Fibroblast of lung (primary cell): ENCODE measurements around the gene CCDC127.

Experiments used
- EZH2 ChIP-seq: IDR thresholded peaks from 2 replicates; pipeline ENCODE4 v1.5.1; 2012; ENCODE audit warnings: low read length, control low read depth, mild to moderate bottlenecking; ENCODE audit errors: missing control alignments
- TF ChIP-seq, protein P1 (sequence below), 2 donors: IDR thresholded peaks in 1 of 2; conservative IDR thresholded peaks in 1 of 2; 1 replicate in 1 of 2; 2 replicates in 1 of 2; pipeline ENCODE4 v1.5.1; 2011 to 2012; ENCODE audit warnings: low read length in 2 of 2, control low read depth in 1 of 2, inconsistent platforms in 1 of 2, low read depth in 1 of 2, mild to moderate bottlenecking in 1 of 2

DNA sequence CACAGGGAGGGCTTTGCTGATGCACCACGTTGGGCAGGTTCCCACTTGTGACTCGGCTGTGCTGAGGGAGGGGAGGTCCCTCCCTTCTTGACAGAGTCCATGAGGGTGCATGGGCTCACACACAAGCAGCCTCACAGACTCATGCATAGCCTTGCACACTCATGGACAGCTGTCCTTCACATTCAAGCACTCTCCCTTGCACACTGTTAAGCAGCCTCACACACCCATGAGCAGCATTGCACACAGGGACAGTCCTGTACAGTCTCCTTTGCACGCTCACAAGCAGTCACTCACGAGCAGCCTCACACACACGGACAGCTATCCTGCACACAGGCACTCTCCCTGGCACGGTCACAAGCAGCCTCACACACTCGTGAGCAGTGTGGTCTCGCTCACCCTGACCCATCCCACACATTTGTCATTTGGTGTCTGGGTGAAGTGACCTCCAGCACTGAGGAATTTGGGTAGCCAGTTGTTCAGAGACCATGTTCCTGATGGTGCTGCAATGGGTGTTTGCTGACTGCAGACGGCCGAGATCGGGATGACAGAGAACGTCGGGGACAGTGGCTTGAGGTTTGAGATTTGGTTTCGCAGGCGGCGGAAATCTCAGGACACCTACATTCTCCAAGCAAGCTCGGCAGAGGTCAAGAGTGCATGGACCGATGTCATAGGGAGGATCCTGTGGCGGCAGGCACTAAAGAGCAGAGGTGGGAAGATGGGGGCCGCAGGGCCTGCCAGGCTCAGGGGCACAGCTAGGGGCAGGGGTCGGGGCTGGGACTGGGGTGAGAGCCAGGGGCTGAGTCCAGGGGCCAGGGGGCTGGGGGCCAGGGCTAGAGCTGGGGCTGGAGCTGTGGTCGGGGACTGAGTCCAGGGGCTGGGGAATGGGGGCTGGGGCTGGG, 44.3 kb downstream of the CCDC127 start:
- TF ChIP-seq, protein P1, sequence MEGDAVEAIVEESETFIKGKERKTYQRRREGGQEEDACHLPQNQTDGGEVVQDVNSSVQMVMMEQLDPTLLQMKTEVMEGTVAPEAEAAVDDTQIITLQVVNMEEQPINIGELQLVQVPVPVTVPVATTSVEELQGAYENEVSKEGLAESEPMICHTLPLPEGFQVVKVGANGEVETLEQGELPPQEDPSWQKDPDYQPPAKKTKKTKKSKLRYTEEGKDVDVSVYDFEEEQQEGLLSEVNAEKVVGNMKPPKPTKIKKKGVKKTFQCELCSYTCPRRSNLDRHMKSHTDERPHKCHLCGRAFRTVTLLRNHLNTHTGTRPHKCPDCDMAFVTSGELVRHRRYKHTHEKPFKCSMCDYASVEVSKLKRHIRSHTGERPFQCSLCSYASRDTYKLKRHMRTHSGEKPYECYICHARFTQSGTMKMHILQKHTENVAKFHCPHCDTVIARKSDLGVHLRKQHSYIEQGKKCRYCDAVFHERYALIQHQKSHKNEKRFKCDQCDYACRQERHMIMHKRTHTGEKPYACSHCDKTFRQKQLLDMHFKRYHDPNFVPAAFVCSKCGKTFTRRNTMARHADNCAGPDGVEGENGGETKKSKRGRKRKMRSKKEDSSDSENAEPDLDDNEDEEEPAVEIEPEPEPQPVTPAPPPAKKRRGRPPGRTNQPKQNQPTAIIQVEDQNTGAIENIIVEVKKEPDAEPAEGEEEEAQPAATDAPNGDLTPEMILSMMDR (conservative IDR thresholded peaks at IDR 0.05 in 1 of 2, IDR thresholded peaks at IDR 0.05 in 1 of 2; ENCODE audit: low read depth in 1 of 2, low read length in 2 of 2), result no peak
- no peak for TF ChIP-seq EZH2
